ENCODE data around the gene FAM187B. TPM values are rescaled to one million over a fixed set of nuclear protein-coding genes. Genes with fewer than 3 reads are reported as not detected.

The FAM187B gene
- polyA plus RNA-seq, 1 of the 3 experiments (the other 2 are of a cell fraction), result not detected

GRCh38 chr19:35261356-35262100, 33.0 kb upstream of the FAM187B start:
- TF ChIP-seq IRF3 (IDR thresholded peaks at IDR 0.05; ENCODE audit: low read depth, low read length) (no peak), PBX3 (IDR thresholded peaks at IDR 0.05) (no peak), SIN3A (IDR thresholded peaks at IDR 0.05; ENCODE audit: borderline replicate concordance, low read depth, low read length) (no peak), YY1 (IDR thresholded peaks at IDR 0.05; ENCODE audit: low read depth) (no peak), JUND (IDR thresholded peaks at IDR 0.05) (no peak), NFIC (IDR thresholded peaks at IDR 0.05; ENCODE audit: borderline replicate concordance) (no peak), MEF2A (IDR thresholded peaks at IDR 0.05; ENCODE audit: borderline replicate concordance, low read depth) (no peak), EZH2phosphoT487 (IDR thresholded peaks at IDR 0.05; ENCODE audit: borderline replicate concordance, low read depth) (no peak), GATA2 (CRISPR knock-in tag; IDR thresholded peaks at IDR 0.05) (no peak), MAX (IDR thresholded peaks at IDR 0.05; ENCODE audit: low read depth) (no peak)
- no peak overlapping the region for H3K9ac ChIP-seq
- H3K4me2 ChIP-seq, result no peak overlapping the region
- ChIA-PET CTCF (interaction anchor here (0.7 to 1.0 kb wide), 2 partner anchors 8 to 195 kb away, joined by 3 to 4 read pairs; no protein-coding TSS in a partner anchor), POLR2A (no interaction called here)
- H4K20me1 ChIP-seq (ENCODE audit: insufficient read depth), result no peaks in the 10 kb centered on the region
- H3K36me3 ChIP-seq (replicated peaks in 1 of 2; ENCODE audit: control insufficient read depth in 1 of 2, insufficient read depth in 2 of 2, low read length in 1 of 2), result peaks cover 0 to 6% of the 10 kb centered on the region in 2 experiments
- H3K27ac ChIP-seq (ENCODE audit: low read depth in 2 of 2, low read length in 1 of 2), result no peak overlapping the region
- H3F3A ChIP-seq (replicated peaks; ENCODE audit: insufficient read depth), result peaks cover 4% of the 10 kb centered on the region
- no peak overlapping the region for H3K4me3 ChIP-seq (ENCODE audit: low read depth in 2 of 2, low read length in 1 of 2)
- 20% methylated on average over 9 of the region's 12 CpGs for WGBS (ENCODE audit: low lambda C conversion rate)
- H3K9me2 ChIP-seq, result no peaks in the 10 kb centered on the region
- H3K27me3 ChIP-seq (ENCODE audit: insufficient read depth), result peaks cover 26% of the 10 kb centered on the region; the same call in 1 of the 2 replicates
- H2AFZ ChIP-seq (ENCODE audit: low read depth), result no peak overlapping the region
- DNase-seq, result no peak
- peaks cover 4% of the 10 kb centered on the region; the same call in 1 of the 2 replicates for H3K79me2 ChIP-seq (ENCODE audit: insufficient read depth)
- no peaks in the 10 kb centered on the region for H3K9me3 ChIP-seq
- H3K4me1 ChIP-seq (ENCODE audit: control insufficient read depth in 1 of 2, insufficient read depth in 2 of 2, low read depth in 1 of 2, low read length in 1 of 2), result peaks cover 0 to 13% of the 10 kb centered on the region in 2 experiments; a peak in 1 of 4 replicates

GRCh38 chr19:35260694-35261304, 32.3 kb upstream of the FAM187B start:
- Histone ChIP-seq H3K27ac (ENCODE audit: low read depth in 2 of 2, low read length in 1 of 2) (no peak overlapping the region), H3K9me3 (no peaks in the 10 kb centered on the region), H3K27me3 (ENCODE audit: insufficient read depth) (peaks cover 29% of the 10 kb centered on the region; the same call in 1 of the 2 replicates), H3K4me1 (ENCODE audit: control insufficient read depth in 1 of 2, insufficient read depth in 2 of 2, low read depth in 1 of 2, low read length in 1 of 2) (peaks cover 0 to 11% of the 10 kb centered on the region in 2 experiments; a peak in 1 of 4 replicates), H2AFZ (ENCODE audit: low read depth) (no peak overlapping the region), H3K4me2 (no peak overlapping the region), H3K9ac (no peak overlapping the region), H3K4me3 (ENCODE audit: low read depth in 2 of 2, low read length in 1 of 2) (no peak overlapping the region), H3K36me3 (replicated peaks in 1 of 2; ENCODE audit: control insufficient read depth in 1 of 2, insufficient read depth in 2 of 2, low read length in 1 of 2) (no peaks in the 10 kb centered on the region), H3F3A (replicated peaks; ENCODE audit: insufficient read depth) (peaks cover 3% of the 10 kb centered on the region), H3K9me2 (no peaks in the 10 kb centered on the region), H4K20me1 (ENCODE audit: insufficient read depth) (no peaks in the 10 kb centered on the region), H3K79me2 (ENCODE audit: insufficient read depth) (no peaks in the 10 kb centered on the region)
- no peak for DNase-seq
- 39% methylated on average over 10 of the region's 10 CpGs for WGBS (ENCODE audit: low lambda C conversion rate)
- TF ChIP-seq SMC3 (IDR thresholded peaks at IDR 0.05; ENCODE audit: low read depth, low read length) (no peak), NFIC (IDR thresholded peaks at IDR 0.05; ENCODE audit: borderline replicate concordance) (no peak), RCOR1 (IDR thresholded peaks at IDR 0.05; ENCODE audit: low read length) (no peak), MEF2A (IDR thresholded peaks at IDR 0.05; ENCODE audit: borderline replicate concordance, low read depth) (no peak), REST (IDR thresholded peaks at IDR 0.05; ENCODE audit: low read depth, low read length) (no peak)
- POLR2A ChIA-PET, result no interaction called here
- CTCF ChIA-PET, result interaction anchor here (0.6 to 1.0 kb wide), 2 partner anchors 9 to 357 kb away, joined by 3 to 4 read pairs; no protein-coding TSS in a partner anchor
